VCaP (cell line): ENCODE measurements around the gene GGACT.

Experiments used
- H3K27ac ChIP-seq: fragments of 450-650 bp; 2 replicates; pipeline ENCODE4 v1.5.1; 2017
- TF ChIP-seq, protein P1 (sequence below): fragments of 450-650 bp; conservative IDR thresholded peaks from 2 replicates; pipeline ENCODE4 v1.5.1; 2017; ENCODE audit warnings: mild to moderate bottlenecking, moderate library complexity

The GGACT gene

GRCh38 chr13:100610391-100611347 lies 22.1 kb upstream of the GGACT start:
- TF ChIP-seq, protein P1, sequence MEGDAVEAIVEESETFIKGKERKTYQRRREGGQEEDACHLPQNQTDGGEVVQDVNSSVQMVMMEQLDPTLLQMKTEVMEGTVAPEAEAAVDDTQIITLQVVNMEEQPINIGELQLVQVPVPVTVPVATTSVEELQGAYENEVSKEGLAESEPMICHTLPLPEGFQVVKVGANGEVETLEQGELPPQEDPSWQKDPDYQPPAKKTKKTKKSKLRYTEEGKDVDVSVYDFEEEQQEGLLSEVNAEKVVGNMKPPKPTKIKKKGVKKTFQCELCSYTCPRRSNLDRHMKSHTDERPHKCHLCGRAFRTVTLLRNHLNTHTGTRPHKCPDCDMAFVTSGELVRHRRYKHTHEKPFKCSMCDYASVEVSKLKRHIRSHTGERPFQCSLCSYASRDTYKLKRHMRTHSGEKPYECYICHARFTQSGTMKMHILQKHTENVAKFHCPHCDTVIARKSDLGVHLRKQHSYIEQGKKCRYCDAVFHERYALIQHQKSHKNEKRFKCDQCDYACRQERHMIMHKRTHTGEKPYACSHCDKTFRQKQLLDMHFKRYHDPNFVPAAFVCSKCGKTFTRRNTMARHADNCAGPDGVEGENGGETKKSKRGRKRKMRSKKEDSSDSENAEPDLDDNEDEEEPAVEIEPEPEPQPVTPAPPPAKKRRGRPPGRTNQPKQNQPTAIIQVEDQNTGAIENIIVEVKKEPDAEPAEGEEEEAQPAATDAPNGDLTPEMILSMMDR = no peak
- peak overlapping the region; percentile 50 for H3K27ac ChIP-seq

DNA sequence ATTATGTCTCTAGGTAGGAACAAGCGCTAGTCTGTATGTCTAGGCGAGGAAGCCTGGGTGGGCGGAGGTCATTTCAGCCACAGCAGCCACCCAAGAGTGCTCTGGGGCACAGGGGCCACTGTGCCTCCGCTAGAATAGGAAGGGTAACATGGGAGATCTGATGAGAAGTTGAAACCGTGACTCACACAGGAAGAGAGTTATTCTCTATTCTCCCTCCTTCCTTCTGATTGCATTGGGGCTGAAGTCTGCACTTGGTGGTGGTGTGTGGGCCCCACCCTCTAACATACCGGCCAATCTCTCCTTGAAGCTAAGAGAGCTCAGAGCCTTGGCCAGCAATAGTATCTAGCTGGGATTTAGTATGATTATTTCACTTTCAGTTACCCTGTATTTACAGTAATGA lies 20.3 kb upstream of the GGACT start:
- TF ChIP-seq, protein P1 = no peak
- no peak overlapping the region for H3K27ac ChIP-seq

- TF ChIP-seq, protein P1 = no peak
- no peak overlapping the region for H3K27ac ChIP-seq
These were observed 19.9 kb upstream of the GGACT start for GRCh38 chr13:100608489-100608888.

DNA sequence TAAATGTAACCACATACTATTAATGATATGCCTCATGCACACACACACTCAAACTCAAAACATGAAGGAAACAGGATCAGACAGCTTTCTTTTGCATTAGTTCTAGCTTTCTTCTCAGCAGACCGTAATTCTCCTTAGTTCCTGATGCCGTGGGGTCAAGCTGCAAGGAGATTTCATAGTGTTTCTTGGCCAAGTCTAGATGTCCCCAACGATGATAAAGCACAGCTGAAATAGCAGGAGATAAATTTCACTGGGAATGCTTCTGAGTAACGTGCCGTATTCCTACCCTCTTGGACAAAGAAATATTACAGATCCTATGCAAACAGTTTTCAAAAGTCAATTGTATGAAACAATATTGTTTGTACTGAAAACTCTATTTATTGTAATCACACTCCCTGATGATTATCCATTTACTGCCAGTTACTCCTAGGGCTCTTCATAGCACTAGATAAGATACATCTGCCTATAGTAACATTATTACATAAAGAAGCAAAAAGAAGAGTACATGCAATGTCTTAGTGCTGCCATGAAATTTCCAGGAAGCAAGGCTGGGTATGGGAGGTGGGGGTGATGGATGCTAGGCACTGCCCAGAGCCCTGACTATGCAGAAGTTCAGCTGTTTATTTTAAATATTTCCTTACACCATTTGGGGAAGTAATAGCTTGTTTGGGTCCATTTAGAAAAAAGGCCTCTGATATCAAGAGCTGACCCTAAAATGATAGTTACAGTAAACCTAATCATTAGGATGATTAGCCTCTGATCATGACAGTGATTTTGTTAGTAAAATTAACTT lies 16.5 kb upstream of the GGACT start:
- H3K27ac ChIP-seq = no peak overlapping the region
- TF ChIP-seq, protein P1 = no peak

DNA sequence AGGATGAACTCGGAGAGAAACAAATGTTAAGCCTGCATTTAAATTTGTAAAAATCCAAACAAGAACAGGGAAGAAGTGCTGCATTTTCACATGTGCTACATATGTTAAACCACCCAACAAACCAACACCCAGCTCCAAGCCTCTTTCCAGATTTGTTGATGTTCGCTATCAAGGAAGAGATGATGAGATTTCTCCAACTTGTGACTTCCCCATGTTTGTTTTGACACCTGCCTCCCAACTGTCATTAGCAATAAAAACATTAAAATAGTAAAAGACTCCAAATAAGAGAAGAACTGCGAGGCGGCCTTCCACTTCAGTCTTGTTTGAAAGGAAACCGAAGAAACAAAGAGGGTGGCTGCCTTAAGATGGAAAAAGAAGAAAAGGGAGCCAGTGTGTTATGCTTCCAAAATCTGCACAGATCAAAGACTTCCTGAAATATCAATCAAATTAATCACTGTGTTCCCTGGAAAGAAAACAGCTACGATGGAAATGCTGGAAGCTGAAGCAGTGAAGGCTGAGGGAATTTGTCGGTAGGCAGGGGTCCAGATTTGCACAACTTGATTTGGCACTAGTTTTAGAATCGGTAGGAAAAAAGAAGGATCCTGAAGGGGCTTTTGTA lies 14.0 kb upstream of the GGACT start:
- TF ChIP-seq, protein P1 = no peak
- no peak overlapping the region for H3K27ac ChIP-seq

GRCh38 chr13:100601716-100602115 lies 13.1 kb upstream of the GGACT start:
- TF ChIP-seq, protein P1 = no peak

GRCh38 chr13:100600915-100601314 lies 12.3 kb upstream of the GGACT start:
- TF ChIP-seq, protein P1 = no peak
- H3K27ac ChIP-seq = no peak overlapping the region

More at GRCh38 chr13:100601716-100602115, 13.1 kb upstream of the GGACT start:
- H3K27ac ChIP-seq = no peak overlapping the region
